ENCODE results near the gene NINJ1. TPM values are rescaled to one million over a fixed set of nuclear protein-coding genes. Genes with fewer than 3 reads are reported as not detected.

NINJ1 gene
- total and polyA plus RNA-seq, 2 of the 13 experiments (the other 11 are each of a cell fraction or from before 2014, with no cell fraction given) = 81.2 to 92.1 TPM

- no peak for TF ChIP-seq PITX1 (CRISPR knock-in tag; IDR thresholded peaks at IDR 0.05)
- TF ChIP-seq ZKSCAN1 (IDR thresholded peaks at IDR 0.05; ENCODE audit: low read length) = no peak
- TF ChIP-seq ZNF234 (CRISPR knock-in tag; conservative IDR thresholded peaks at IDR 0.05) = no peak
- no peak for TF ChIP-seq ETS1 (CRISPR knock-in tag; IDR thresholded peaks at IDR 0.05)
- no peak for TF ChIP-seq HMGA1 (CRISPR knock-in tag; conservative IDR thresholded peaks at IDR 0.05)
- no peak for TF ChIP-seq ATF6 (CRISPR knock-in tag; conservative IDR thresholded peaks at IDR 0.05)
- TF ChIP-seq ZNF224 (CRISPR knock-in tag; IDR thresholded peaks at IDR 0.05) = no peak
- no peak for TF ChIP-seq GRHL1 (CRISPR knock-in tag; conservative IDR thresholded peaks at IDR 0.05)
Measured at GRCh38 chr9:93083592-93084470, 50.2 kb downstream of the NINJ1 start (continued).
